ENCODE measurements around the gene LRCH1. TPM values are rescaled to one million over a fixed set of nuclear protein-coding genes. Genes with fewer than 3 reads are reported as not detected.

Gene LRCH1
- polyA plus RNA-seq, 1 of the 3 experiments (the other 2 are of a cell fraction) = 5.5 TPM

DNA sequence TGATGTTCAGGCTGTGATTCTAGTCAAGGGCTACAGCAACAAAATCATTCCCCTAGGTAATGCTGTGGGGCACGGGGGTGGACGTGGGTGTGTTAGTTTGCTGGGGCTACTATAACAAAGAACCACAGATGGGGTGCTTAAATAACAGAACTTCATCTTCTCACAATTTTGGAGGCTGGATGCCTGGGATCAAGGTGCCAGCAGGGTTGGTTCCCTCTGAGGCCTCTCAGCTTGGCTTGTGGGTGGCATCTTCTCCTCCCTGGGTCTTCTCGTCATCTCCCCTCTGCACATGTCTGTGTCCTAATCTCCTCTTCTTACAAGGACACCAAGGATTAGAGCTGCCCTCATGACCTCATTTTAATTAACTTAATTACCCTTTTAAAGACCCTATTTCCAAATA lies 129.0 kb downstream of the LRCH1 start:
- Histone ChIP-seq H3F3A (replicated peaks; ENCODE audit: insufficient read depth) (no peaks in the 10 kb centered on the region), H3K9me2 (no peaks in the 10 kb centered on the region), H3K79me2 (ENCODE audit: insufficient read depth) (peaks cover 33% of the 10 kb centered on the region), H3K4me3 (ENCODE audit: low read depth in 2 of 2, low read length in 1 of 2) (no peak overlapping the region), H3K27me3 (ENCODE audit: insufficient read depth) (no peaks in the 10 kb centered on the region), H4K20me1 (ENCODE audit: insufficient read depth) (no peaks in the 10 kb centered on the region), H3K27ac (ENCODE audit: low read depth in 2 of 2, low read length in 1 of 2) (peak overlapping the region in 1 of 2 experiments; percentile 78; a peak in 1 of 4 replicates), H2AFZ (ENCODE audit: low read depth) (no peak overlapping the region), H3K4me2 (no peak overlapping the region), H3K9me3 (no peaks in the 10 kb centered on the region), H3K9ac (no peak overlapping the region), H3K4me1 (ENCODE audit: control insufficient read depth in 1 of 2, insufficient read depth in 2 of 2, low read depth in 1 of 2, low read length in 1 of 2) (peaks cover 41 to 60% of the 10 kb centered on the region in 2 experiments; a peak in 3 of 4 replicates), H3K36me3 (replicated peaks in 1 of 2; ENCODE audit: control insufficient read depth in 1 of 2, insufficient read depth in 2 of 2, low read length in 1 of 2) (peaks cover 0 to 2% of the 10 kb centered on the region in 2 experiments)
- 100% methylated on average over 3 of the region's 3 CpGs for WGBS (ENCODE audit: low lambda C conversion rate)
- TF ChIP-seq SIN3A (IDR thresholded peaks at IDR 0.05; ENCODE audit: borderline replicate concordance, low read depth, low read length) (no peak), TCF12 (IDR thresholded peaks at IDR 0.05) (no peak), NRF1 (IDR thresholded peaks at IDR 0.05; ENCODE audit: low read depth, low read length) (no peak), RCOR1 (IDR thresholded peaks at IDR 0.05; ENCODE audit: low read length) (no peak)
- CTCF ChIA-PET = interaction anchor here (1.0 to 1.5 kb wide), 4 partner anchors 17 to 131 kb away, joined by 3 to 6 read pairs (median 4); no protein-coding TSS in a partner anchor
- DNase-seq = no peak
- POLR2A ChIA-PET = no interaction called here

DNA sequence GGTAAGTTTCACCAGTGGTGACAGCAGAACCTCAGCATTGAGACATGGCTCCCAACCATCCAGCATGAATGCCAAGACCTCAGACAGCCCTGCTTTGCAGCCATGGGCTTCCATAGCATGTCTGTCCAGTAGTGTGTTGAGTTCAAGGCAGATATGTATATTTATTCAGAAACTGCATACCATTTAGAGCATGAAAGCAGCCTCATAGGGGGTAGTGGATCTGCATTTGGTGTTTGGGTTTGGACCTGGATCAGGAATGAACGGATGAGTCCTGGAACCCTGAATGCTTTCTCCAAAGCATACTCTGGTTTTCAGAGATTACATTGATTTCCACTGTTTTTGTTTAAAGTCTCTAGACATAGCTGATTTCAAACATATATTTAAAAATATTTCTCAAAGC lies 129.7 kb downstream of the LRCH1 start:
- ChIA-PET CTCF (interaction anchor here (0.9 to 2.3 kb wide), 8 partner anchors 11 to 131 kb away, joined by 3 to 9 read pairs (median 4); no protein-coding TSS in a partner anchor), POLR2A (no interaction called here)
- Histone ChIP-seq H4K20me1 (ENCODE audit: insufficient read depth) (no peaks in the 10 kb centered on the region), H3K9ac (no peak overlapping the region), H3K27me3 (ENCODE audit: insufficient read depth) (no peaks in the 10 kb centered on the region), H3K9me2 (no peaks in the 10 kb centered on the region), H3K79me2 (ENCODE audit: insufficient read depth) (peaks cover 26% of the 10 kb centered on the region), H3K27ac (ENCODE audit: low read depth in 2 of 2, low read length in 1 of 2) (peak overlapping the region in 1 of 2 experiments; percentile 78; a peak in 2 of 4 replicates), H3F3A (replicated peaks; ENCODE audit: insufficient read depth) (no peaks in the 10 kb centered on the region), H3K4me1 (ENCODE audit: control insufficient read depth in 1 of 2, insufficient read depth in 2 of 2, low read depth in 1 of 2, low read length in 1 of 2) (peaks cover 43 to 61% of the 10 kb centered on the region in 2 experiments; a peak in 3 of 4 replicates), H3K9me3 (no peaks in the 10 kb centered on the region), H3K36me3 (replicated peaks in 1 of 2; ENCODE audit: control insufficient read depth in 1 of 2, insufficient read depth in 2 of 2, low read length in 1 of 2) (peaks cover 0 to 7% of the 10 kb centered on the region in 2 experiments), H3K4me3 (ENCODE audit: low read depth in 2 of 2, low read length in 1 of 2) (no peak overlapping the region), H3K4me2 (no peak overlapping the region), H2AFZ (ENCODE audit: low read depth) (no peak overlapping the region)
- TF ChIP-seq SMC3 (IDR thresholded peaks at IDR 0.05; ENCODE audit: low read depth, low read length) (no peak), MEF2A (IDR thresholded peaks at IDR 0.05; ENCODE audit: borderline replicate concordance, low read depth) (no peak), EP300 (IDR thresholded peaks at IDR 0.05; ENCODE audit: borderline replicate concordance in 1 of 2, low read depth in 1 of 2, low read length in 1 of 2) (no peak), MXI1 (IDR thresholded peaks at IDR 0.05; ENCODE audit: low read depth, low read length) (no peak), ELF1 (IDR thresholded peaks at IDR 0.05) (no peak)
- 92% methylated on average over 1 of the region's 1 CpG for WGBS (ENCODE audit: low lambda C conversion rate)
- no peak for DNase-seq

DNA sequence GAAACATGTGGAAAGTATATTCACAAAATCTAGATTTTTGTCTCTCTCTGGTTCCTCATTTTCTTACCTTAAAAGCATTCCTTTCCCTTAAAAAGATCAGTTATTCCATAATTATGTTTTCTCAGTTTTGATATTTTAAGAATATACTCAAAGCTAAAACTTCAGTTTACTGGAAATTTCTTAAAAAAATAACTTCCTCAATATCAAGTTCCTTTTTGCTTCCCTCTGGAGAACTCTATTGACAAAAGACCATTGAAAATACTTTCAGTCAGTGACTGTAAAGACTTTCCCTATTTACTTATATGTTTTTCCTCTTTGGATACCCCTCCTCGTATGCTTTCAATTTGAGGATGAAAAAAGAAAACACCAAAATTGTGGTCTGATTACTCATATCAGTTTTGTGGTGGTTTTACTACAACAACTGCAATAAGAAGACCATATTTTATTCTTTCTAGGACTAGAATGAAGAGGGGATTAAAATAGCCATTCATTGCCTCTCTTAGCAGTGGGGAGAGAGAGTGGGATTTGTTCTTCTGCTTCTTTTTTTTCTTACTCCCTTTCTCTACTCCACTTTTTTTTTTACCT lies 130.8 kb downstream of the LRCH1 start:
- Histone ChIP-seq H3K79me2 (ENCODE audit: insufficient read depth) (peaks cover 17% of the 10 kb centered on the region), H4K20me1 (ENCODE audit: insufficient read depth) (no peaks in the 10 kb centered on the region), H3K36me3 (replicated peaks in 1 of 2; ENCODE audit: control insufficient read depth in 1 of 2, insufficient read depth in 2 of 2, low read length in 1 of 2) (peaks cover 2 to 16% of the 10 kb centered on the region in 2 experiments), H3K4me3 (ENCODE audit: low read depth in 2 of 2, low read length in 1 of 2) (no peak overlapping the region), H2AFZ (ENCODE audit: low read depth) (no peak overlapping the region), H3K4me1 (ENCODE audit: control insufficient read depth in 1 of 2, insufficient read depth in 2 of 2, low read depth in 1 of 2, low read length in 1 of 2) (peaks cover 44 to 60% of the 10 kb centered on the region in 2 experiments; a peak in 3 of 4 replicates), H3K27ac (ENCODE audit: low read depth in 2 of 2, low read length in 1 of 2) (peak overlapping the region; percentile 17 to 71; a peak in 3 of 4 replicates), H3K27me3 (ENCODE audit: insufficient read depth) (no peaks in the 10 kb centered on the region), H3K9me2 (no peaks in the 10 kb centered on the region), H3F3A (replicated peaks; ENCODE audit: insufficient read depth) (no peaks in the 10 kb centered on the region), H3K9me3 (no peaks in the 10 kb centered on the region), H3K9ac (no peak overlapping the region), H3K4me2 (no peak overlapping the region)
- no peak for DNase-seq
- whole genome bisulfite sequencing (ENCODE audit: low lambda C conversion rate) = 30% methylated on average over 1 of the region's 1 CpG
- CTCF ChIA-PET = interaction anchor here (0.6 to 2.3 kb wide), 9 partner anchors 10 to 204 kb away, joined by 3 to 9 read pairs (median 4); no protein-coding TSS in a partner anchor
- POLR2A ChIA-PET = no interaction called here
- TF ChIP-seq TAF1 (IDR thresholded peaks at IDR 0.05; ENCODE audit: borderline replicate concordance, low read depth, low read length) (no peak), JUND (IDR thresholded peaks at IDR 0.05) (0 out of 2 replicates have a peak, but pooled peaks have one; percentile 9), TCF12 (IDR thresholded peaks at IDR 0.05) (peak; percentile 39; the same call in 1 of the 2 replicates)

All from SK-N-SH (cell line).